AG20443 (cell line): ENCODE results near the gene C10orf90.

ENCODE experiments used
- DNase-seq: peaks from one replicate; pipeline ENCODE4 v3.0.0; 2012; ENCODE audit warnings: low spot score, mixed read lengths

The C10orf90 gene

DNA sequence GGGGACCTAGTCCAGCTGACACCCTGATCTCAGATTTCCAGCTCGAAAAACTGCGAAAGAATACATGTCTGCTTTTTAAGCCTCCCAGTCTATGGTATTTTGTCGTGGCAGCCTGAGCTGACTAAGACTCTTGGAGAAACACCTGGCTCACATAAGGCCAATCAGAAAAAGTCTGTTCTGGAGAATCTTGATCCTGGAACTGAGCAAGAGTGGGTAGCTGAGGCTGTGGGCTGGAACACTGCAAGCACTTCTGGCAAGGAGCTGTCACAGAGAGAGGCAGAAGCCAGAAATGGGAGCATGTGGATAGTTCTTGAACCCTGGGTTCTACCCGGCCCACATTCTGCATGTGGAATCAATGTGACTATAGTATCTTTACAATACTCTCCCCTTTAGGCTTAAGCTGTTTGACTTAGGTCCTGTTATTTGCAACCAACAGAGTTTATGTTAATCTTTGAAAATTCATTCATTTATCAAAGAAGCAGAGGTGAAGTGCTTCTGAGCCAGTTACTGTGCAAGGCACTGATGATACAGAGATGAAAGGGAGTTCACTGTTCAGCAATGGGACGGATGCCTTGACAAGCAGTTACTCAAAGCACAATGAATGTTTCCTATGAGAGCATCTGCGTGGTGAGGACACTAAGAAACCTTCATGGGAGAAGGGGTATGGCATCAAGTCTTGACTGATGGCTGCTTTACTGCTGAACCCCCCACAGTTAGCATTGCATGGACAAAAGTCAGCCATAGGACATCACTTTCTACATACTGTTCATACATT lies 4.4 kb upstream of the C10orf90 start:
- DNase-seq = no peak

DNA sequence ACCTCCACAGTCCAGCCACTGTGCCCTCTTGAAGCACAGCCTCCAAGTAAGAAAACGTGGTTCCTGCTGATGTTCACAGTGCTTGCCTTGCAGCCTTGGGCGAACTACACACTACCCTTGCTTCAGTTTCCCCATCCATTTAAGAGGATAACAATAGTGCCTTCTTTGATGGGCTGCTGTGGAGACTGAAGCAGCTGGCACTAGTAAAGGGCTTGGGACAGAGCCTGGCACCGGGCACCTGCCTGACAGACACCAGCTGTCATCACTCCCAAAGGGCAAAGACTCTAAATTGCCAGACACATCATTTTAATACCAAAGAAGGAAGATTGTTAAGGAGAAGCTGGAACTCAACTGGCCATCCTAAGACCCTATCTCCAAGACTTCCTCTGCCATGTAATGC lies 3.1 kb upstream of the C10orf90 start:
- DNase-seq = no peak

DNA sequence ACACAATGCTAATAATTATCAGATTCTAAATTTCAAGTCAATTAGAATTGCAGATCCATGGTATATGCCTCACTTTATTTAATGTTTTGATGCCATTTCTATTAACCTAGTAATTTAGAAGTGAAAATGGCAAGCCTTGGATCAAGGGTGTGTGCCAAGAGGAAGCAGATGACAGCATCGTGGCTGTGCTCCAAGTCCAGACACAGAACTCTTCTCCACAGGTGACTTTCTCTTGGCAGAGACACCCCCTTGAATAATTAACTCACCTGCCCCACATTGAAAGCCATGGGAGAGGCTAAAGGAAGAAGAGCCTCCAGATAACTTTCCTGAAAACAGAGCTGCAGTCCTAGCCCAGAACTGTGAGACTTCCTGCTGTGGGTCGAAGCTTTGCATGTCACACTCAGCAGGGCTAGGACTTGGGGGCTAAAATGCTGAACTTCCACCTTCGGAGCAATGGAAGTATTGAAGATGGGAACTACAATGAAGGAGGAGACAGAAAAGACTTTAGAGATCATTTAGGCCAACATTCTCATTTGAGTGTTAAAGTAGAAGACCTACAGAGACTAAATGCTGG lies 996 bp upstream of the C10orf90 start:
- no peak for DNase-seq

DNA sequence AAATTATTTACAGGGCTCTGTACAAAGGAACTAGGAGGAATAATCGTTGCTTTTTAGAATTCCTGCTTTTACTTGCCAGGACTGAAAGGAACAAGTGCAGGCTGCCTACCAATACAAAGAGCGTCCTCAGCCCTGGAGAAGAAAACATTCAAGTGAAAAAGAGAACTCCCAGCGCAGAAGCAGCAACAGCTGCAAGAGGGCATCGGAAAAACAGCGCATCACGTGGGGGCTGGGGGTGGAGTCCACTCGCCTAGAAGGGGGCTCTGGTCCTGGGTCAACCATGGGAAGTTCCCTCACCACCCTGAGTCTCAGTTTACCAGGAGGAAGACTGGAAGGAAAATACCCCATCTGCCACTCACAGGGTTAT lies 385 bp upstream of the C10orf90 start:
- no peak for DNase-seq

DNA sequence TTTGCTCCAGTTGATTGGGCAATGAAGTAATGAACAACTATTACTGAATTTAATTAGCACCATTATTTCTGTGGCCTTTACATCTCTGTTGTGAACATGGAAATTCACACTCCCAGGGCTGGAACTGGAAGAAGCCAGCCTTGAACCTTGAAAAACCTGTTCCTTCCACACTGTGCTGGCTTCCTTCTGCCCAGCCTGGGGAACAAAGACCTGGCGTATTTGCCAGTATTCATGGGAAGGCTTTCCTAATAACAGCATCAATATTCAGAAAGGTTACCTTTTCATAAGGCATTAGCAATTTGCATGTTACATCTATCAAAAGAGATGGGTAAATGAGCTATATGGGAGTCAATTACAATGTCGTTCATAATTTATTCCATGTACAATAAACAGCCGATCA lies 1.3 kb downstream of the C10orf90 start:
- DNase-seq = no peak

DNA sequence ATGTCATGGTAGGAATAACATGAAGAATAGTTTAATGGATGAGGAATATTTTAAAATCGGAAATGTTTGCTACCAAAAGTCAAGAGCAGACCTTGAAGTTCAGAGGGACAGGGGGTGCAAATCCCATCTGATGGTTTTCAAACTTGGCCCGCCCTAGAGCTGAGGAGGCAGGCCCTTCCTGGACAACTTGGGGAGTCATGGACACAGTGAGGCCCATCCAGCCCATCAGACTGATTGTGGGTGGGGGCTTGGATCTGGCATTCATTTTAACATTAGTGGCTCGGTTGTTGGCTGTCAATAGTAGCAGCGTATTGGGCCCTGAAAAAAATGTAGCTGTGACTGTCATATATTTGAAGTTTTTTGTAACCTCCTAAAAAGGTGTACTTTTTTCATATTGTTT lies 2.0 kb downstream of the C10orf90 start:
- no peak for DNase-seq

DNA sequence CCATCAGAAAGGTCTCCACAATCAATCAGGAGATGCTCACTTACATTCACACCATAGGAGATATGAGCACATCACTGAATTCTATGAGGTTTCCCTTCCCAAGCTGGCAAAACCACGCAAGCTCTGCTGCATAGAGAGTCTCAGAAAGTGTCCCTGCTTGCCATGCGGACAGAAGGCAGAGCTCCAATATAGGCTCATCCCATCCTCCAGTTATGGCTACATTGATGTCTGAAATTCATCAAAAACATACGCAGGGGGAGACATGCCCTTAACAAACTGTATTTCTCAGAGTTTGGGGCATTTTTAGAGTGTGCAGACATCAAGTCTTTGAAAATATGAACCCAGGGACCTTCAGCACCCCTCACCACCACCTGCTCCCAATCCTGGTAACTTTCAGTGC lies 2.9 kb downstream of the C10orf90 start:
- no peak for DNase-seq

DNA sequence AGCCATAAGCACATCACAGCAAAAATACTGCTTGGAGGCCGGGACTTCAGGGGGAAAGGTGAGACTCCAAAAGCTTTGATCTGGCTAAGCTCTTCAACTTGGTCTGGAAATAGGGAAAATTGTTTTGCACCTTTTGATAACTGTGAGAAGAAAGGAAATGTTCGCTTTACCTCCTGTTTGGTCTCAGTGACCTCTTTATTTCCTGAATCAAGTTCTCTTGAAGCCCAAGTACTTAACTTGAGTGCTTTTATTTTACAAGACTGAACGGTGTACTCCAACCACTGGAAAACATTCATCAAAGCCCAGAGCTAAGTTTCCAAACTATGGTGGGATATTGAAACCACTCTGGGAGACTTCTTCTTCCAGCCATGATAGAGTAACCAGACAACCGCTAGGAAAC lies 5.3 kb downstream of the C10orf90 start:
- DNase-seq = no peak

DNA sequence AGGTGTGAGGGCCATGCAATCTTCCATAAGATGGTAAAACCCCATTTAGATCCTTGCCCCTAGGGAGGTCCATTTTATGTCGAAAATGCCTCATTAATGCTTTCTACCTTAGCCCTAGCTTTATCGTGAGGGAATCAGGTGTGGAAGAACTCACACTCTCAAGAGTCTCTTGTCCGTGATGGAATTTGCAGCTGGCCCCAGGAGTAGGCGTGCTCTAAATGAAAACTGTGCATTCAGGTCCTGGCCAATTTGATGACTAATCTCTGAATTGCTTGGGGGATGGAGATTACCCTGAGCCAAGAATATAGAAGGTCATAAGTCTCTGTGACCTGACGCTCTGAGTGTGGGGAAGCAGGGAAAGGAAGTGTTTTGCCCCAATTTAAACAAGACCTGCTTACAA lies 6.6 kb downstream of the C10orf90 start:
- peak; percentile 79 for DNase-seq

DNA sequence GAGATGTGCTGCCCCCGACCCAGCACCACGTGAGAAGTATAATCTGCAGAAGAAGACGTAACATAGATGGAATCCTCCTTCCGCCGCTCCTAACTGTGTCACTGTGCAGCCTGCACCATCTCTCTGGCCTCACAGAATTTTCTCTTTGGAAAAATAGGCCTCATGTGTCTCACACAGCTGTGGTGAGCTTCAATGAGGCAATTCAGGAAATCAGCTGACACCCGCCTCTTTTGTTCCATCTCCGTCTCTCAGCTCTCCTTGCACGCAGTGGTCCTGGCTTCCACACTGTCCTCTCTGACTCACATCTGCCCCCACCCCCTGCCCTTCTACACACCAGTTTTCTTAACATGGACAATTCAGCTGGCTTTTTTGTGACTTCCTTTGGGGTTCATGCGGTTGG lies 7.2 kb downstream of the C10orf90 start:
- DNase-seq = peak; percentile 95

DNA sequence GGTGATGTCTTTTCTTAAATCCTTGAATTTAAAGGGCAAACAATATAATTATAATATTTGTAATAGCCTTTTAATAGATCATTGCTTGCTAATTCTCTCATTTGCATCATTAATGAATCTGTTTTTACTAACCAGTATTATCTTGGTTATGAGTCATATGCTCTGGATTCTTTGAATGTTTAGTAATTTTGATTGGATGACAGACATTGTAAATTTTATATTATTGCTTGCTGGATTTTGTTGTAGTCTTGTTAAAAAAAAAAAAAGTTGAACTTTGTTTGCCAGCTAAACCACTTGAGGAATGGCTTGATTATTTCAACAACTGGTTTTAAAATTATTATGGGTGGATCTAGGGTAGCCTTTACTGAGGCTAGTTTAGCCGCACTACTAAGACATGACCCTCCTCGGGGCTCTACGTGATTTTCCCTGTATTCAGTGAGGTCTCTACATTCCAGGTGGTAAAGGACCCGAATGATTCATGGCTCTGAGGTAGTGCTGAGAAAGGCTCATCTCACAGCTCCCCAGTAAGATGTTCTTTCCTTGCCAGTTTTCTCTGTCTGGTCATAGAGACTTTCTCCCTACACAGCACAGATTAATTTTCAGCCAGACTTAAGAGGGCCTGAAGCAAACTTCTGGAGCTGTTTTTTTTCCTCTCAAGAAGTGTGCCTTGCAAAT lies 8.5 kb downstream of the C10orf90 start:
- peak; percentile 62 for DNase-seq

DNA sequence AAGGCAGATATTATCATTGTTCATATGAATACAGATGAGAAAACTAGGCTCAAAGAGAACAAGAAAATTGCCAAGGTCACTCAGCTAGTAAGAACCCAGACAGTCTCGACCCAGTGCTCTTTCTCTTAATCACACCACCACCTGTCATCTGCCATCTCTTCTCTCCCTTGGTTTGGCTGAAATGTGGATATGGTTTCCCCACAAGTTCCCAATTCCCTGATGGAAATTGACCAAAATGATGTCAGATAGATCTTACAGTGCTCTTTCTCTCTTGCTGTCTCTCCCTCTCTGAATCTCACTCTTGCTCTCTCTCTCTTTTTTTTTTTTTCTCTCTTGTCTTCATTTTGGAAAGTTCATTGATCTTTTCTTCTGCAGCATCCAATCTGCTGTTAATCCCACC lies 9.1 kb downstream of the C10orf90 start:
- DNase-seq = no peak

DNA sequence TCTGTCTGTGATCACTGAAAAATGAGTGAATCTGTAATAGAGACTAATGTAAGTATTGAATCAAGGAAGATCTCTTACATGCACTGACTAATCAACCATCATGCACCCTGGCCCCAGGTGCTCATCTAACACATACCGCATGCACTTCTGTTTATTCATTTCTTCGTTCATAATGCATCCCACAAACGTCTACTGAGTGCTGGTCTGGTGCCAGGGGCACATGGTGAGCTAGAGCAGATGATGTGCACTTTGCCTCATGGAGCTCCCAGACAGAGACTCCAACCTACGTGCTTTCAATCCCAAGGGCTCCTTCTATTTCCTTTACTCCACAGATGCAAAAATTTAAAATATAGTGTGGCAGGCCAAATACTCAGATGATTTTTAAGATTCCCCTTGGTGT lies 10.7 kb downstream of the C10orf90 start:
- no peak for DNase-seq

DNA sequence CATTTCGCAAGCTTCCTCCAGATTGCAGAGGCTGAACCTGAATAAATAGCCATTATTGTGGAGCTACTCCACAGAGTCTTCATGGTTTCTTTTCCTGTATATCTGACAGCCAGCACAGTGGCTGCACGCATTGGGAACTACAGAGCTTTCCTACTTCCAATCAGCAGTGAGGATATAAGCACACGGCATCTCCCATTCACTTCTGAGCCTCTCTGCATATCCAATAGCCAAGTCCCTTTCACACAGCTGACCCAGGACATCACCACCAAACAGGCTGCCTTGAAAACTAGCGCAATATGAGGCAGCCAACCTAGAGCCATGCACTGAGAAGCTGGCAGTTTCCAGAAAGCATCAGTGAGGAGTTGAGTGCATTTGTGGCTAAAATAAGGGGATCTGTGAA lies 11.6 kb downstream of the C10orf90 start:
- no peak for DNase-seq

DNA sequence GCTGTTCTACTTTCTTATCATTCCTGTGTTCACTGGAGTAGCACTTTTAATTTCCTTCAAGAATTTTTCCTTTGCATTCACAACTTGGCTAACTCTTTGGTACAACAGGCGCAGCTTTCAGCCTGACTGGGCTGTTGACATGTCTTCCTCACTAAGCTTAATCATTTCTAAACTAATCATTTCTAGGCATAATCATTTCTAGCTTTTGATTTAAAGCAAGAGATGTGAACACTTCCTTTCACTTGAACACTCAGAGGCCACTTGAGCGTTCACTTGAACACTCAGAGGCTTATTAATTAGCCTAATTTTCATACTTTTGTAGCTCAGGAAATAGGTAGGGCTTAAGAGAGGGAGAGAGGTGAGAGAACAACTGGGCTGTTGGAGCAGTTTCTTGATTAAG lies 15.9 kb downstream of the C10orf90 start:
- DNase-seq = no peak

DNA sequence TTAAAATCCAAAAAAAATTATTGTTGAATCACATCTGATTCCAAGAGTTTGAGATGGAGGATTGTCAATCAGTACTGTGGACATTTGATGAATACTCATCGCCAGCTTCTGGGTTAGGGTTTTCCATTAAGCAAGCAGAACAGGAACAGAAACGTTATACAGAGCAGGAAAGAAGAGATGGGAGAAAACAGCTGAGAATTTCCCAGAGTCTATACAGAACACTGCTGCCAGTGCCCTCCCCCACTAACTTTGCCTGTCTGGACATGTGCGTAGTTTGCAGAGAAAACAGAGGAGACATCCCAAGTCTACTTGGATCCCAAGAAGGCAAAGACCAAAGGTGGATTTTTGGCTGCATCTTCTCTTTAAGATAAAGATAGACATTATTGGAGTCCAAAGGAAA lies 19.0 kb downstream of the C10orf90 start:
- DNase-seq = no peak

DNA sequence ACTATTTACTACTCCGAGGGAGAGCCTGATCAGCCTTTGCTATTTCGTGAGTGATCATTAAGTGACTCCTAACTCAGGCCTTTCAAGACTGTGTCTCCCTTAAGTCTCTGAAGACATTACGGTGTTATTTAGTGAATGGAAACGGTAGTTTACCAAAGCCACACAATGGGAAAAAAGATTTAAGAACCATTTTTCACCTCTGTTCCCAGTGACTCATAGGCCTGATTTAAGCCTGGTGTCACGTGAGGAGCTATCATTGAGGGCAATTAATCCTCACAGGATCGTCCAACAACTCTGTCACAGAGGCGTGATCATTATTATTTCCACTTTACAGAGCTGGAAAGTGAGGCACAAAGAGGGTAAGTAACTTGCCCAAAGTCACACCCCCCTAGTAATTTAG lies 20.3 kb downstream of the C10orf90 start:
- no peak for DNase-seq

DNA sequence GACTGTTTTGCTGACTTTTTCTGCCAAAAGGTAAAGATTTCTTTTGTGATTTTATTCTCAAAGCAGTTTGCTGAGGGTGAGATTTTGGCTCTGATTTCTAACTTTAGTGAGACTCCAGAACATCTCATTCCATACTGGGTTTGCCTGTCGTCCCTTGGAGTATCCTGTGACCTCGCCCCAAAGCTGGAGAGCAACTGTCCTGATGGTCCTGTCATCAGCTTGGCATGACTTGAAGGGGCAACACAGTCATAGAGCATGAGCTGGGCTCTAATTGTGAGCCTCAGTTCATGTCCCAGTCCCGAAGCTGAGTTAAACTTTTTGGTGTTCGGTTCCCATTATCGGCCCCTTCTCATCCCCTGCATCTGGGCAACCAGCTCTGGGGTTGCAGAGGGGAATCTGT lies 23.4 kb downstream of the C10orf90 start:
- DNase-seq = no peak

DNA sequence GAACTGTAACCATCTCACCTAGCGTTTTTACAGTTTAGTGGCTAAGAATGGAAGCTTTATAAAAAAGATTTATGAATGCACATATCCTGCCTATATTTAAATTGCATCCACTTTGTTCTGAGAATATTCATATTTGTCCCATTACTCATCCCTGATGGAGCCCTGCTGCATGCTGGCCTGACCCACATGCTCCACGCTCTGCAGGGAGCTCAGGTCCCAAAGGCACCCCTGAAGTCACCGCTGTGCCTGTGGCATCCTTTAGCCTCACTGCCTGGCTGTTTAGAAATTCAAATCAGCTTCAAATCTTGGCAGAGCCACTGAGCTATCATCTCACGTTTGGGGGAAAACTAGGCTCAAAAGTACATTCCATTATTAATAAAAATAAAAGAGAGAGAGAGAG lies 24.4 kb downstream of the C10orf90 start:
- DNase-seq = peak; percentile 45

DNA sequence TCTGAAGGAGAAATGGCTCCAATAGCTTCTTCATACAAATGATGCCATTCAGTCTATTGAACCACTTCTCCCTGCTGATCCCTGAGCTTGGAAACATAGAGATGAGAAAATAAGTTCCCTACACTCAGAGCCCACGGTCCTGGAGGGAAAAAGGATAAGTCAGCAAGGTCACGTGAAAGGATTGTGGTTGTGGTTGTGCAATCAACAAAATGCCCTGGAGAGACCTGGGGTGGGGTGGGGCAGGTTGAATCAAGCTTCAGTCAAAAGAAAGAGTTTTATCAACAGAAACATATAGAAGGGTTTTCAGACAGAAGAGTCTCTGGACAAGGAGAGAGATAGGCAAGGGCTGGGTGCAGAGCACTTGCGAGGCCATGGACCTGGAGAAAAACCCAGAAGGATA lies 30.1 kb downstream of the C10orf90 start:
- peak; percentile 61 for DNase-seq

DNA sequence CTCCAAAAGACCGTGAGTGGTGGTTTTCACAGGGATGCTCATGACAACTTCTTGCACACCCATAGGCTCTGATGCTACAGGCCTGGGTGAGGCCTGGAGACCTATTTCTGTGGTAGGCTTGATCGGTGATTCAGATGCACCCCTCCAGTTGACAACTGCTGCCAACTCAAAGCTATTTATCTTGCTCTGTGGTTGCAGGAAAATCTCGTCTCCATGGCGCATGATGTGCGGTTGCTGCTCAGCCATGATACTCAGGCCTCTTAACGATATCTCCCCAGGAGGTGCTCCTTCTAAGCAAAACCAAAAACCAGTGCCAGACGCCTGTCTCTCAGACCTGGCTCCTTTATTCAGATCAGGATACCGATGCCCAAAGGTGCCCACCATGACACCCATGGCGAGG lies 31.4 kb downstream of the C10orf90 start:
- DNase-seq = no peak

DNA sequence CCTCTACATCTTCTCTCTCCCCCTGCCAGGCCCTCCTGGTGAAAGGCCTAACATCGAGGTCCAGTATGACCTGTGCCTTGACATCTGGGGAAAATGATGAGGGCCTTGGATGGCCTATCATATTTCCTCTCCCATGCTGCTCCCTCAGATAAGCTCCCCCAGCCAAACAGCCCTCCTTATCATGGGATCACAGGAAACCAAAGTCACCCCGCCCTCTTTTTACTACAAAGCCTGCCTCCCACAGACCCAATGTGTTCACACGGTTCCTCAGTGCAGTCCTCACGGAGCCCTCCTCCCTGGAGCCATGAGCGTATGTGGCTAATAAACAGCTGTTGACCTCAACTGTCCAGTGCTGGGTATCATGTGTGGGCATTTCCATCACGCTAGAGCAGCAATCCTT lies 32.0 kb downstream of the C10orf90 start:
- DNase-seq = no peak

DNA sequence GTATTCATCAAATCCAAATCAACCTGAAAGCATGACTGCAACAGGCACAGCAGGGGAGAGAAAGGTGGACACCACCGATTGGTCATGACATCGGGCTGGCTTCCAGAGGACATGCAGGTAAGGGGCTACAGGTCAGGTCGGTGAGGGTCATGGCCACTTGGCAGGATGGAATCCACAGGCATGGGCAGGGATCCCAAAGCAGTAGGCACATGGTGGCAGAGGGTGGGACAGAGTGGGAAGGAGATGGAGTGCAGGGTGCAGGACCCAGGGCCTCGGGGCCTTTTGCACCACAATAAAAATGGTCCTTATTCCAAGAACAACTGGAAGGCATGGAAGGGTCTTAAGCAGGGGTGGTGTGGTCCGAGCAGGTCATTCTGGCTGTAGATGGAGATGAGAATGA lies 33.0 kb downstream of the C10orf90 start:
- DNase-seq = no peak

DNA sequence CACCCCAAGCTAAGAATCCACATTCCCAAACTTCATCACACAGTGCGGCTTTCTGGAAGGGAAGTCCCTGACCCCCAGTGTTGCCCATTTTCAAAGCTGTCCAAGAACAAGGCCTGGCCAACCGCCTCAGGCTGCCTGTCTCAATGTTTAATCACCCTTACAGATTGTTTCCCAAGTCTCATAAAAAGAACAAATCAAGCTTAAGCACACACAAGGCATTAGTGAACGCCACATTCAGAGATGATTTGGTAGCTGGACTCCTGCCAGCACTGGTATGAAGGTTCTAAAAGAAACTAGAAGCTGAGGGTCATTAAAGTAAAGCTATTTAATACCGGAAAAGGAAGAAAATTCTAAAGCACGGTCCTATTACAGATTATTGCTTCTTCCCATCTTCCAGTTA lies 35.6 kb downstream of the C10orf90 start:
- DNase-seq = no peak
